Liver (tissue), 9 donors: ENCODE results near the gene MICOS13. TPM values are rescaled to one million over a fixed set of nuclear protein-coding genes. Genes with fewer than 3 reads are reported as not detected.

Experiments
- DNase-seq: peaks from one replicate; pipeline ENCODE4 v3.0.0-alpha.2; 2017; ENCODE audit warnings: low spot score
- H3K27ac ChIP-seq, 2 donors: one replicate each; pipeline ENCODE4 v1.7.0; 2013; ENCODE audit warnings: inconsistent platforms in 2 of 2, low read length in 2 of 2, control low read depth in 1 of 2, low read depth in 1 of 2, mild to moderate bottlenecking in 1 of 2
- H3K27me3 ChIP-seq, 4 donors: one replicate each; pipeline versions ENCODE4 v1.6.1 to v1.7.0; 2013; ENCODE audit warnings: low read length in 3 of 4, inconsistent platforms in 1 of 4, mild to moderate bottlenecking in 1 of 4, moderate library complexity in 1 of 4; ENCODE audit not compliant: control insufficient read depth in 4 of 4, insufficient read depth in 4 of 4
- H3K36me3 ChIP-seq, 4 donors: one replicate each; pipeline versions ENCODE4 v1.6.1 to v1.7.0; 2013; ENCODE audit warnings: low read length in 3 of 4, mild to moderate bottlenecking in 3 of 4, low read depth in 1 of 4, moderate library complexity in 1 of 4; ENCODE audit not compliant: control insufficient read depth in 4 of 4, insufficient read depth in 3 of 4
- H3K4me1 ChIP-seq, 4 donors: one replicate each; pipeline versions ENCODE4 v1.6.1 to v1.7.0; 2013; ENCODE audit warnings: low read length in 3 of 4, mild to moderate bottlenecking in 3 of 4, moderate library complexity in 1 of 4; ENCODE audit not compliant: control insufficient read depth in 4 of 4, insufficient read depth in 4 of 4
- H3K4me3 ChIP-seq, 3 donors: one replicate each; pipeline versions ENCODE4 v1.6.1 to v1.7.0; 2013; ENCODE audit warnings: low read length in 3 of 3, control low read depth in 1 of 3, low read depth in 1 of 3, mild to moderate bottlenecking in 1 of 3
- H3K9ac ChIP-seq, 2 donors: one replicate each; pipeline ENCODE4 v1.7.0; 2013; ENCODE audit warnings: low read length in 2 of 2, mild to moderate bottlenecking in 2 of 2, moderate library complexity in 2 of 2, control low read depth in 1 of 2, low read depth in 1 of 2
- H3K9me3 ChIP-seq, 4 donors: one replicate each; pipeline versions ENCODE4 v1.6.1 to v1.7.0; 2013; ENCODE audit warnings: low read length in 3 of 4; ENCODE audit not compliant: control insufficient read depth in 4 of 4
- ATF3 ChIP-seq: IDR thresholded peaks from 2 replicates; pipeline ENCODE4 v1.6.1; 2016; ENCODE audit warnings: antibody characterized with exemption
- CTCF ChIP-seq: fragments of 150-350 bp; IDR thresholded peaks from 2 replicates; pipeline ENCODE4 v1.5.1; 2017; ENCODE audit warnings: improper control_type of control experiment, low read depth, low read length; ENCODE audit not compliant: missing input control
- EGR1 ChIP-seq, 2 donors: IDR thresholded peaks; 2 replicates each; pipeline ENCODE4 v1.6.1; 2016 to 2018; ENCODE audit warnings: antibody characterized with exemption in 2 of 2, low read depth in 2 of 2
- FOXA1 ChIP-seq: IDR thresholded peaks from 2 replicates; pipeline ENCODE4 v1.6.1; 2016; ENCODE audit warnings: antibody characterized with exemption
- FOXA2 ChIP-seq: IDR thresholded peaks from 2 replicates; pipeline ENCODE4 v1.6.1; 2016; ENCODE audit warnings: antibody characterized with exemption
- GABPA ChIP-seq, 2 donors: IDR thresholded peaks in 1 of 2; conservative IDR thresholded peaks in 1 of 2; 2 replicates each; pipeline ENCODE4 v1.6.1; 2016; ENCODE audit warnings: antibody characterized with exemption in 2 of 2, mild to moderate bottlenecking in 1 of 2, moderate library complexity in 1 of 2
- HNF4A ChIP-seq, 2 donors: conservative IDR thresholded peaks; 2 replicates each; pipeline ENCODE4 v1.6.1; 2016; ENCODE audit warnings: antibody characterized with exemption in 2 of 2, mild to moderate bottlenecking in 2 of 2
- HNF4G ChIP-seq: IDR thresholded peaks from 2 replicates; pipeline ENCODE4 v1.6.1; 2016; ENCODE audit warnings: antibody characterized with exemption
- JUND ChIP-seq, 2 donors: IDR thresholded peaks; 2 replicates each; pipeline ENCODE4 v1.6.1; 2016; ENCODE audit warnings: antibody characterized with exemption in 2 of 2
- MAX ChIP-seq: IDR thresholded peaks from 2 replicates; pipeline ENCODE4 v1.6.1; 2016; ENCODE audit warnings: antibody characterized with exemption
- NR2F2 ChIP-seq: IDR thresholded peaks from 2 replicates; pipeline ENCODE4 v1.6.1; 2016; ENCODE audit warnings: antibody characterized with exemption
- RAD21 ChIP-seq, 2 donors: IDR thresholded peaks; 2 replicates each; pipeline ENCODE4 v1.6.1; 2016; ENCODE audit warnings: antibody characterized with exemption in 2 of 2, mild to moderate bottlenecking in 2 of 2
- REST ChIP-seq: IDR thresholded peaks from 2 replicates; pipeline ENCODE4 v1.6.1; 2016; ENCODE audit warnings: antibody characterized with exemption, mild to moderate bottlenecking
- RXRA ChIP-seq, 2 donors: IDR thresholded peaks; 2 replicates each; pipeline ENCODE4 v1.6.1; 2017 to 2018; ENCODE audit warnings: antibody characterized with exemption in 2 of 2, mild to moderate bottlenecking in 1 of 2
- SP1 ChIP-seq: IDR thresholded peaks from 2 replicates; pipeline ENCODE4 v1.6.1; 2018; ENCODE audit warnings: antibody characterized with exemption, mild to moderate bottlenecking
- TAF1 ChIP-seq: conservative IDR thresholded peaks from 2 replicates; pipeline ENCODE4 v1.6.1; 2016; ENCODE audit warnings: antibody characterized with exemption, mild to moderate bottlenecking
- YY1 ChIP-seq: IDR thresholded peaks from 2 replicates; pipeline ENCODE4 v1.6.1; 2016; ENCODE audit warnings: antibody characterized with exemption, mild to moderate bottlenecking
- ZBTB33 ChIP-seq: IDR thresholded peaks from 2 replicates; pipeline ENCODE4 v1.6.1; 2016; ENCODE audit warnings: antibody characterized with exemption
- WGBS: extraction: QIAGEN DNeasy Blood & Tissue Kit; methylation state at CpG from one replicate; pipeline ENCODE4 v1.1.7; 2013; 5-methylcytosine and 5-hydroxymethylcytosine counted together
- polyA plus RNA-seq, 2 donors: library from polyadenylated mRNA; stranded (reverse) in 1 of 2; unstranded in 1 of 2; fragments of 200-250 nt in 1 of 2; fragments of >200 nt in 1 of 2; fragmentation: Nextera tagmentation in 1 of 2; extraction: Ambion mirVana in 1 of 2; gene quantifications; one replicate each; pipeline versions ENCODE4 v1.2.1 to v1.2.3, GENCODE V29; 2013 to 2015
- total RNA-seq, 2 donors: library from RNA; depleted of rRNA; stranded (reverse); fragments of >200 nt; gene quantifications; one replicate each; pipeline ENCODE4 v1.2.3, GENCODE V29; 2014
- donor health status: healthy.
- donor health status: healthy.
- donor health status: healthy.
- donor health status: healthy.
- donor health status: healthy.

MICOS13 gene
- total and polyA plus RNA-seq, 4 donors, result 11.5 to 84.0 (median 30.8) TPM

GRCh38 chr19:5674714-5675113 lies 5.6 kb downstream of the MICOS13 start:
- no peak overlapping the region for H3K27ac ChIP-seq
- DNase-seq, result no peak
- no peaks in the 10 kb centered on the region for H3K9me3 ChIP-seq
- H3K36me3 ChIP-seq, result peaks cover 0 to 7% (median 4%) of the 10 kb centered on the region in 4 donors
- TF ChIP-seq ZBTB33, result no peak
- no peak for TF ChIP-seq RXRA (IDR thresholded peaks at IDR 0.05)
- no peak for TF ChIP-seq HNF4A (conservative IDR thresholded peaks at IDR 0.05)
- TF ChIP-seq REST, result no peak
- TF ChIP-seq CTCF, result no peak
- TF ChIP-seq TAF1, result no peak
- TF ChIP-seq EGR1 (IDR thresholded peaks at IDR 0.05; ENCODE audit: low read depth in 2 of 2), result no peak
- TF ChIP-seq HNF4G, result no peak
- no peak for TF ChIP-seq FOXA1
- no peak for TF ChIP-seq RAD21 (IDR thresholded peaks at IDR 0.05)
- TF ChIP-seq FOXA2, result no peak
- TF ChIP-seq MAX, result no peak
- TF ChIP-seq ATF3, result no peak
- no peak for TF ChIP-seq JUND (IDR thresholded peaks at IDR 0.05)
- TF ChIP-seq YY1, result no peak
- no peak for TF ChIP-seq GABPA (IDR thresholded peaks at IDR 0.05 in 1 of 2, conservative IDR thresholded peaks at IDR 0.05 in 1 of 2)
- no peak for TF ChIP-seq SP1
- TF ChIP-seq NR2F2, result no peak
- H3K4me3 ChIP-seq, result no peak overlapping the region
- H3K9ac ChIP-seq, result no peak overlapping the region
- H3K4me1 ChIP-seq, result peaks cover 0 to 12% (median 6%) of the 10 kb centered on the region in 4 donors
- no peaks in the 10 kb centered on the region for H3K27me3 ChIP-seq
- WGBS, result 92% methylated on average over 5 of the region's 5 CpGs
